ENCODE results near the gene ELP2. TPM values are rescaled to one million over a fixed set of nuclear protein-coding genes. Genes with fewer than 3 reads are reported as not detected.
A peak's percentile ranks its signal among the peaks of the same experiment; 100 is the strongest.

The ELP2 gene
- total and polyA plus RNA-seq, 2 donors: 62.5 to 108 TPM

DNA sequence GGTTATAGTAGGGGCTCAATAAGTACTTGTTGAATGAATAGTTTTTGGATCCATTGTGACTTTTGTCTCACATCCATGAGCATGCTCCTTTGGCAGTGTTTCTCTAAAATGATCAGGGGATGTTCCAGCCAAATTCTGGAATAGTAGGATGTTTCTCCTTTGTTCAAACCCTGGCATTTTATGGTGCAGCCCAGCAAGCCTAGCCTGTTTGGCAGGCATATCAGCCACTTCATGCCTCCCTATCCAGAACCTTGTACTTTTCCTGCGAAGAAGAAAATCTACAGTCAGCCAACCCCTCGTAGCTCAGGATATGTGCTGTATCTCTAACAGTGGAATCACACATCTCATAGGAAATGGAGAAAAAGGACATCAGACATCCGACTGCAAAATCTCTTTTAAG lies 35.3 kb upstream of the ELP2 start:
- Histone ChIP-seq H3K36me3 (ENCODE audit: control insufficient read depth in 2 of 2, insufficient read depth in 2 of 2, low read length in 1 of 2) (no peaks in the 10 kb centered on the region), H3K4me1 (ENCODE audit: control insufficient read depth in 2 of 2, insufficient read depth in 2 of 2, low read length in 2 of 2) (no peaks in the 10 kb centered on the region), H3K4me3 (ENCODE audit: low read length in 2 of 2) (no peak overlapping the region), H3K27me3 (ENCODE audit: control insufficient read depth in 2 of 2, insufficient read depth in 1 of 2, low read length in 1 of 2) (no peaks in the 10 kb centered on the region), H3K27ac (ENCODE audit: low read depth in 1 of 2, low read length in 1 of 2) (no peak overlapping the region), H3K9me3 (ENCODE audit: control insufficient read depth in 2 of 2, insufficient read depth in 1 of 2, low read length in 1 of 2) (no peaks in the 10 kb centered on the region)
- 90% methylated on average over 3 of the region's 3 CpGs for WGBS
- DNase-seq (ENCODE audit: low read depth in 6 of 9, low spot score in 9 of 9): no peak

DNA sequence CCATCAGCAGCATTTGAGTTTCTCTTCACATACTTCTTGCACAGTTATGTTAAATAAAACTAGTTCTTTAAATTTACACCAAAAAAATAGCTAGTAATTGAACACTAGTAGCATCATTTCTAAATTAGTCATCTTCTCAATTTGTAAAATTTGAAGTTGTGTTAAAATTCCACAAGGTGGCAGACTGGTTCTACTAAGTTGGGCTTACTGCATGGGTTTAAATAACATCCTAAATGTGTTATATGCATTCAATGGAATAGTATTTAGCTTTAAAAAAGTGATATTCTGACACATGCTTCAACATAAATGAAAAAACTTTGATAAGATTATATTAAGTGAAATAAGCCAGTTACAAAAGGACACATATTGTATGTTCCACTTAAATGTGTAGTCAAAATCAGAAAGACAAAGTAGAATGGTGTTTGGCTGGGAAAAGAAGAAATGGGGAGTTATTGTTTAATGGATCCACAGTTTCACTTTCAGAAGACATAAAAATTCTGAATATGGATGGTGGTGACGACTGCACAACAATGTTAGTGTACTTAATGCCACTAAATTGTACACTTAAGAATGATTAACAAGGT lies 33.7 kb upstream of the ELP2 start:
- peak; percentile 6 to 62 (median 27) for DNase-seq (ENCODE audit: low read depth in 6 of 9, low spot score in 9 of 9)
- no peaks in the 10 kb centered on the region for H3K36me3 ChIP-seq (ENCODE audit: control insufficient read depth in 2 of 2, insufficient read depth in 2 of 2, low read length in 1 of 2)
- no peak overlapping the region for H3K4me3 ChIP-seq (ENCODE audit: low read length in 2 of 2)
- H3K4me1 ChIP-seq (ENCODE audit: control insufficient read depth in 2 of 2, insufficient read depth in 2 of 2, low read length in 2 of 2): no peaks in the 10 kb centered on the region
- H3K9me3 ChIP-seq (ENCODE audit: control insufficient read depth in 2 of 2, insufficient read depth in 1 of 2, low read length in 1 of 2): no peaks in the 10 kb centered on the region
- 55% methylated on average over 1 of the region's 1 CpG for WGBS
- H3K27me3 ChIP-seq (ENCODE audit: control insufficient read depth in 2 of 2, insufficient read depth in 1 of 2, low read length in 1 of 2): no peaks in the 10 kb centered on the region
- no peak overlapping the region for H3K27ac ChIP-seq (ENCODE audit: low read depth in 1 of 2, low read length in 1 of 2)

DNA sequence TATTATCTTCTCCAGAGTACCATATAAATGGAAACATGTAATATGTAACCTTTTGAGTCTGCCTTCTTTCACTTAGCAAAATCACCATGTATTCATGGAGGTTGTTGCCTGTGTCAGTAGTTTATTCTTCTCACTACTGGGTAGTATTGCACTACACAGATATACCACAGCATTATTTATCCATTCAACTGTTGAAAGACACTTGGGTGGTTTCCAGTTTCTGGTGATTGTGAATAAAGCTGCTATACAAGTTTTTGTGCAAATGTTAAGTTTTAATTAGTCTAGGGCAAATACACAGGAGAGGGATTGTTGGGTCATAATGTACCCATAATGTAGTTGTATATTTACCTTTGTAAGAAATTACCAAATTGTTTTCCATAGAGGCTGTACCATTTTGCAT lies 32.7 kb upstream of the ELP2 start:
- no peaks in the 10 kb centered on the region for H3K27me3 ChIP-seq (ENCODE audit: control insufficient read depth in 2 of 2, insufficient read depth in 1 of 2, low read length in 1 of 2)
- H3K4me1 ChIP-seq (ENCODE audit: control insufficient read depth in 2 of 2, insufficient read depth in 2 of 2, low read length in 2 of 2): no peaks in the 10 kb centered on the region
- H3K9me3 ChIP-seq (ENCODE audit: control insufficient read depth in 2 of 2, insufficient read depth in 1 of 2, low read length in 1 of 2): peaks cover 0 to 6% of the 10 kb centered on the region in 2 donors
- no peaks in the 10 kb centered on the region for H3K36me3 ChIP-seq (ENCODE audit: control insufficient read depth in 2 of 2, insufficient read depth in 2 of 2, low read length in 1 of 2)
- H3K4me3 ChIP-seq (ENCODE audit: low read length in 2 of 2): no peak overlapping the region
- DNase-seq (ENCODE audit: low read depth in 6 of 9, low spot score in 9 of 9): no peak
- no peak overlapping the region for H3K27ac ChIP-seq (ENCODE audit: low read depth in 1 of 2, low read length in 1 of 2)

DNA sequence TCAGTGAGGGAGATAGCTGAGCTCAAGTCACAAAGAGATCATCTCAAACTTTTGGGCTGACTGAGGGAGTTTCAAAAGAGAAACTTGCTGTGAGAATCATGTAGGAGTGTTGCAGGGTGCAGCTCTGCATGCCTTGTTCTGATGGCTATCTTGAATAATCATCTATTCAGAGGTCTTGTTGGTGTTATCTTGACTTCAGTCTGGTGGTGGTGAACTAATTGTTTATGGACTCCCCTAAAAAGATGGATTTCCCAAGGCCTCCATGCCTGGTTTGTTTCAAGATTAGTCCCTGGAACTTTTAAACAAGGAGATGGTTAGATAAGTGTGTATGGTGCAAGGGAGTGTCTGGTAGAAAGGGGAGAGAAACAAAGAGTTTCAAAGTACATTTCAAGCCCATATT lies 30.4 kb upstream of the ELP2 start:
- Histone ChIP-seq H3K4me3 (ENCODE audit: low read length in 2 of 2) (no peak overlapping the region), H3K36me3 (ENCODE audit: control insufficient read depth in 2 of 2, insufficient read depth in 2 of 2, low read length in 1 of 2) (no peaks in the 10 kb centered on the region), H3K4me1 (ENCODE audit: control insufficient read depth in 2 of 2, insufficient read depth in 2 of 2, low read length in 2 of 2) (no peaks in the 10 kb centered on the region), H3K27me3 (ENCODE audit: control insufficient read depth in 2 of 2, insufficient read depth in 1 of 2, low read length in 1 of 2) (no peaks in the 10 kb centered on the region), H3K27ac (ENCODE audit: low read depth in 1 of 2, low read length in 1 of 2) (no peak overlapping the region), H3K9me3 (ENCODE audit: control insufficient read depth in 2 of 2, insufficient read depth in 1 of 2, low read length in 1 of 2) (peaks cover 0 to 7% of the 10 kb centered on the region in 2 donors)
- DNase-seq (ENCODE audit: low read depth in 6 of 9, low spot score in 9 of 9): no peak

DNA sequence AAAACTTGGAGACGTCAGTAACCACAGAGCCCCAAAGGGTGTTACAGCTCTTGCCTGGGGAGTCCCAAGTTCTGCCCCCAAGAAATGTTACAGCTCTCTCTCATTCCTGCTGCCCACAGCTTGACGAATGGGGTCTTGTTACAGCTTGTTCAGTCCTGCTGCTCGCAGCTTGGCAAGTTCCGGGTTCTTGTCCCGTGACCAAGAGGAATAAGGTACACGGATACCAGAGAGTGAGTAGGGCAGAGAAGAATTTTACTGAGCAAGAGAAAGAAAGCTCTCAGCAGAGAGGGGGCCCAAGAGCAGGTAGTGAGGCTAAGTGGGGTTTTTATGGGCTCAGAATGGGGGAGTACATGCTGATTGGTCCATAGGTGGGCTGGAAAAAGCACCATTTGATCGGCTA lies 27.8 kb upstream of the ELP2 start:
- Histone ChIP-seq H3K27me3 (ENCODE audit: control insufficient read depth in 2 of 2, insufficient read depth in 1 of 2, low read length in 1 of 2) (no peaks in the 10 kb centered on the region), H3K4me3 (ENCODE audit: low read length in 2 of 2) (no peak overlapping the region), H3K4me1 (ENCODE audit: control insufficient read depth in 2 of 2, insufficient read depth in 2 of 2, low read length in 2 of 2) (no peaks in the 10 kb centered on the region), H3K9me3 (ENCODE audit: control insufficient read depth in 2 of 2, insufficient read depth in 1 of 2, low read length in 1 of 2) (peaks cover 0 to 10% of the 10 kb centered on the region in 2 donors), H3K36me3 (ENCODE audit: control insufficient read depth in 2 of 2, insufficient read depth in 2 of 2, low read length in 1 of 2) (no peaks in the 10 kb centered on the region), H3K27ac (ENCODE audit: low read depth in 1 of 2, low read length in 1 of 2) (no peak overlapping the region)
- no peak for DNase-seq (ENCODE audit: low read depth in 6 of 9, low spot score in 9 of 9)
- WGBS: 96% methylated on average over 7 of the region's 7 CpGs

DNA sequence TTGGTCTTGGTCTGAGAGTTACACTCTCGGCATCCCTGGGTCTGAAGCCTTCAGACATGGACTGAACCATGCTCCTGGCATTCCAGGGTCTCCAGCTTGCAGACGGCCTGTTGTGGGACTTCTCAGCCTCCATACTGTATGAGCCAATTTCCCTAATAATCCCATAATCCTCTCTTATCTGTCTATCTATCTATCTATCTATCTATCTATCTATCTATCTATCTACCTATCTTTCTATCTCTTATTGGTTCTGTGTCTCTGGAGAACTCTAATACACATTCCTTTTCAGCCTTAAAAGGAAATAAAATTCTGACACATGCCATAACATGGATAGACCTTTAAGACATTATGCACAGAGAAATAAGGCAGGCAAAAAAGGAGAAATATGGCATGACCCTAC lies 24.9 kb upstream of the ELP2 start:
- Histone ChIP-seq H3K36me3 (ENCODE audit: control insufficient read depth in 2 of 2, insufficient read depth in 2 of 2, low read length in 1 of 2) (no peaks in the 10 kb centered on the region), H3K4me1 (ENCODE audit: control insufficient read depth in 2 of 2, insufficient read depth in 2 of 2, low read length in 2 of 2) (no peaks in the 10 kb centered on the region), H3K27ac (ENCODE audit: low read depth in 1 of 2, low read length in 1 of 2) (no peak overlapping the region), H3K9me3 (ENCODE audit: control insufficient read depth in 2 of 2, insufficient read depth in 1 of 2, low read length in 1 of 2) (peaks cover 0 to 10% of the 10 kb centered on the region in 2 donors), H3K4me3 (ENCODE audit: low read length in 2 of 2) (no peak overlapping the region), H3K27me3 (ENCODE audit: control insufficient read depth in 2 of 2, insufficient read depth in 1 of 2, low read length in 1 of 2) (no peaks in the 10 kb centered on the region)
- WGBS: 100% methylated on average over 2 of the region's 2 CpGs
- DNase-seq (ENCODE audit: low read depth in 6 of 9, low spot score in 9 of 9): no peak

DNA sequence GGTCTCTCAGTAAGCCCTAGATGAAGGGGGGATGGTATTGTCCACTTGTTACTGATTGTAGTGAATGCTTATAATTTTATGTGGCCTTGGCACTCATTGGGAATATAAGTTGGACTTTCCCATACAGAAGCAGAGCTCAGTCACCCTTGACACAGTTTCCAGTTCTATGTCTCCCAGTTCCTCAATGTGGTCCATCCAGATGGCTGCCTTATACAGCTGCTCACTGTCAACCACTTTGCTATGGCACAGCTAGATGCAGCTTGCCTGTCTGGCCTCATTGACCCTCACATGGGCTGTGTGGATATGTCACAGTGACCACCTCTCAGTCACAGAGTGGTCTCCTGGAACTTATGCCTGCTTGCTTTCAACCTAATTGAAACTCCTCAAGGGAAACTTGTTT lies 22.2 kb upstream of the ELP2 start:
- DNase-seq (ENCODE audit: low read depth in 6 of 9, low spot score in 9 of 9): no peak
- Histone ChIP-seq H3K27ac (ENCODE audit: low read depth in 1 of 2, low read length in 1 of 2) (no peak overlapping the region), H3K27me3 (ENCODE audit: control insufficient read depth in 2 of 2, insufficient read depth in 1 of 2, low read length in 1 of 2) (no peaks in the 10 kb centered on the region), H3K9me3 (ENCODE audit: control insufficient read depth in 2 of 2, insufficient read depth in 1 of 2, low read length in 1 of 2) (peaks cover 0 to 2% of the 10 kb centered on the region in 2 donors), H3K4me3 (ENCODE audit: low read length in 2 of 2) (no peak overlapping the region), H3K36me3 (ENCODE audit: control insufficient read depth in 2 of 2, insufficient read depth in 2 of 2, low read length in 1 of 2) (peaks cover 0 to 6% of the 10 kb centered on the region in 2 donors), H3K4me1 (ENCODE audit: control insufficient read depth in 2 of 2, insufficient read depth in 2 of 2, low read length in 2 of 2) (no peaks in the 10 kb centered on the region)

DNA sequence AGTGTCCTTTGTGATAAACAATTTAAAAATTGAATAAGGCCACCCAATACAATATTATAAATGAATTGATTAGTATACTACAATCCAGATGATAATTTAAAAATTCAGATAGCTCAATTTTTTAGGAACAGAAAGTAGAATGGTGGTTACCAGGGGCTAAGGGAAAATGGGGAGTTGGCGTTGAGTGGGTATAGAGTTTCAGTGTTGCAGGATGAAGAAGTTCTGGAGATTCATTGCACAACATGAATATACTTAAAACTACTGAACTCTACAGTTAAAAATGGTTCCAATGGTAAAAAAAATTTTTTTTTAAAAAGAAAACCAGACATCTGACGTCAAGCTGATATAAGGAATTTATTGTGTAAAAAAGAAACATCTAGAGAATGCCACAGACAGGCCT lies 21.5 kb upstream of the ELP2 start:
- peaks cover 0 to 2% of the 10 kb centered on the region in 2 donors for H3K9me3 ChIP-seq (ENCODE audit: control insufficient read depth in 2 of 2, insufficient read depth in 1 of 2, low read length in 1 of 2)
- DNase-seq (ENCODE audit: low read depth in 6 of 9, low spot score in 9 of 9): no peak
- H3K4me3 ChIP-seq (ENCODE audit: low read length in 2 of 2): no peak overlapping the region
- 49% methylated on average over 2 of the region's 2 CpGs for WGBS
- H3K4me1 ChIP-seq (ENCODE audit: control insufficient read depth in 2 of 2, insufficient read depth in 2 of 2, low read length in 2 of 2): no peaks in the 10 kb centered on the region
- no peaks in the 10 kb centered on the region for H3K27me3 ChIP-seq (ENCODE audit: control insufficient read depth in 2 of 2, insufficient read depth in 1 of 2, low read length in 1 of 2)
- no peak overlapping the region for H3K27ac ChIP-seq (ENCODE audit: low read depth in 1 of 2, low read length in 1 of 2)
- H3K36me3 ChIP-seq (ENCODE audit: control insufficient read depth in 2 of 2, insufficient read depth in 2 of 2, low read length in 1 of 2): peaks cover 0 to 9% of the 10 kb centered on the region in 2 donors

DNA sequence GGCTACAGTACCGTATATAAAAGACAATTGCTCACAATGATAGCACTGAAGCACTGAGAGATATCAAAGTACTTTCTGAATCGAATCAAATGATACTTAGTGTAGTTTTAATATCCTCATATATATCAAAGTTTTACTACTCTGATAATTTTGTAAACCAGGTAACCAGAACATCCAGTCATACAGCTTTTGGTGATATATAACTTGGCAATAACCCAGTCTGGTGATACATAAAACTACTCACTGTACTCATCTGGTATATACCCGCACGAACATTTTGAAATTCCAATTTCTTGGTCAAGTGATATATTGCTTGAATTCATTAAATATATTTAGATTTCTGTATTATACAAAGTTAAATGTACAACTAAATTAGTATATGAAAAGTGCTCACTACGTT lies 21.1 kb upstream of the ELP2 start:
- DNase-seq (ENCODE audit: low read depth in 6 of 9, low spot score in 9 of 9): no peak
- Histone ChIP-seq H3K27ac (ENCODE audit: low read depth in 1 of 2, low read length in 1 of 2) (no peak overlapping the region), H3K4me3 (ENCODE audit: low read length in 2 of 2) (no peak overlapping the region), H3K36me3 (ENCODE audit: control insufficient read depth in 2 of 2, insufficient read depth in 2 of 2, low read length in 1 of 2) (peaks cover 0 to 11% of the 10 kb centered on the region in 2 donors), H3K4me1 (ENCODE audit: control insufficient read depth in 2 of 2, insufficient read depth in 2 of 2, low read length in 2 of 2) (no peaks in the 10 kb centered on the region), H3K9me3 (ENCODE audit: control insufficient read depth in 2 of 2, insufficient read depth in 1 of 2, low read length in 1 of 2) (peaks cover 0 to 2% of the 10 kb centered on the region in 2 donors), H3K27me3 (ENCODE audit: control insufficient read depth in 2 of 2, insufficient read depth in 1 of 2, low read length in 1 of 2) (no peaks in the 10 kb centered on the region)
- WGBS: 98% methylated on average over 5 of the region's 5 CpGs

DNA sequence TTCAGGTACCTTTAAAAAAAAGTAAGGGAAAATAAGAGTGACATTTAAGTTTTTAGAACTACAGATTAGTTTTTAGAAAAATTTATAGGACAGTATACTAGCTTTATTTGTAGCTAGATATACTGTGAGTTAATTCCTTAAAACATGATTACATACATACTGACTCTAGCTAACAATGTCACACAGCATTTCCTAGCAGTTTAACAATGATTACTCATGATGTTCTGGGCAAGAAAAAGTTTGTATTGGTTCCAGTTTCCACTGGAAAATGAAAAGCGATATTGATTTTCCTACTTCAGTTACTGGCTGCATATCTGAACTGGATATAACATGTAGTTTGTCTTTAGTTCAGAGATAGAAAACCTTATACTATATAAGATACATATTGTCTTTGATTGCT lies 20.0 kb upstream of the ELP2 start:
- H3K4me3 ChIP-seq (ENCODE audit: low read length in 2 of 2): no peak overlapping the region
- H3K4me1 ChIP-seq (ENCODE audit: control insufficient read depth in 2 of 2, insufficient read depth in 2 of 2, low read length in 2 of 2): no peaks in the 10 kb centered on the region
- no peak overlapping the region for H3K27ac ChIP-seq (ENCODE audit: low read depth in 1 of 2, low read length in 1 of 2)
- no peaks in the 10 kb centered on the region for H3K27me3 ChIP-seq (ENCODE audit: control insufficient read depth in 2 of 2, insufficient read depth in 1 of 2, low read length in 1 of 2)
- WGBS: 99% methylated on average over 1 of the region's 1 CpG
- H3K36me3 ChIP-seq (ENCODE audit: control insufficient read depth in 2 of 2, insufficient read depth in 2 of 2, low read length in 1 of 2): peaks cover 4 to 15% of the 10 kb centered on the region in 2 donors
- no peak for DNase-seq (ENCODE audit: low read depth in 6 of 9, low spot score in 9 of 9)
- H3K9me3 ChIP-seq (ENCODE audit: control insufficient read depth in 2 of 2, insufficient read depth in 1 of 2, low read length in 1 of 2): no peaks in the 10 kb centered on the region

Measured in thymus (tissue), 11 donors.